Measurements from ENCODE around the gene URGCP. TPM values are rescaled to one million over a fixed set of nuclear protein-coding genes. Genes with fewer than 3 reads are reported as not detected.

Gene URGCP
- total RNA-seq, 4 donors from 2014 or later = 33.4 to 47.9 (median 39.2) TPM

GRCh38 chr7:43884209-43884608 lies 22.2 kb downstream of the URGCP start:
- 58 to 83% methylated on average over 2 to 3 of the region's 4 CpGs for WGBS, 2 donors (ENCODE audit: low coverage in 1 of 2)
- peaks cover 0 to 75% of the 10 kb centered on the region in 2 donors for H3K36me3 ChIP-seq
- H3K27ac ChIP-seq = no peak overlapping the region
- H3K9me3 ChIP-seq = no peaks in the 10 kb centered on the region
- H3K4me3 ChIP-seq = no peak overlapping the region
- H3K27me3 ChIP-seq = no peaks in the 10 kb centered on the region
- H3K4me1 ChIP-seq = peaks cover 0 to 15% (median under 1%) of the 10 kb centered on the region in 3 donors
- no peak for TF ChIP-seq CTCF (IDR thresholded peaks at IDR 0.05)
- TF ChIP-seq POLR2AphosphoS5 (IDR thresholded peaks at IDR 0.05) = no peak
- TF ChIP-seq POLR2A (IDR thresholded peaks at IDR 0.05) = no peak
- no peak for TF ChIP-seq EP300 (IDR thresholded peaks at IDR 0.05)
- ATAC-seq = no peak

GRCh38 chr7:43880596-43880995 lies 25.8 kb downstream of the URGCP start:
- TF ChIP-seq EP300 (IDR thresholded peaks at IDR 0.05) (no peak), CTCF (IDR thresholded peaks at IDR 0.05) (no peak), POLR2A (IDR thresholded peaks at IDR 0.05) (no peak), POLR2AphosphoS5 (IDR thresholded peaks at IDR 0.05) (no peak)
- ATAC-seq = no peak
- Histone ChIP-seq H3K27ac (no peak overlapping the region), H3K9me3 (no peaks in the 10 kb centered on the region), H3K36me3 (peaks cover 0 to 93% of the 10 kb centered on the region in 2 donors), H3K4me3 (no peak overlapping the region), H3K4me1 (peaks cover 0 to 11% (median 0%) of the 10 kb centered on the region in 3 donors), H3K27me3 (no peaks in the 10 kb centered on the region)
- WGBS, 2 donors (ENCODE audit: low coverage in 1 of 2) = 28 to 50% methylated on average over 1 to 3 of the region's 5 CpGs

GRCh38 chr7:43879477-43879876 lies 26.9 kb downstream of the URGCP start:
- ATAC-seq = no peak
- peak overlapping the region in 2 of 4 donors; percentile 12 to 13 for H3K27ac ChIP-seq
- H3K36me3 ChIP-seq = peaks cover 0 to 93% of the 10 kb centered on the region in 2 donors
- H3K27me3 ChIP-seq = no peaks in the 10 kb centered on the region
- H3K4me3 ChIP-seq = no peak overlapping the region
- 24 to 31% methylated on average over 2 of the region's 2 CpGs for WGBS, 2 donors (ENCODE audit: low coverage in 1 of 2)
- TF ChIP-seq EP300 (IDR thresholded peaks at IDR 0.05) (no peak), POLR2AphosphoS5 (IDR thresholded peaks at IDR 0.05) (no peak), CTCF (IDR thresholded peaks at IDR 0.05) (no peak), POLR2A (IDR thresholded peaks at IDR 0.05) (no peak)
- peaks cover 0 to 11% (median 0%) of the 10 kb centered on the region in 3 donors for H3K4me1 ChIP-seq
- H3K9me3 ChIP-seq = no peaks in the 10 kb centered on the region

- TF ChIP-seq POLR2A (IDR thresholded peaks at IDR 0.05) (no peak), EP300 (IDR thresholded peaks at IDR 0.05) (no peak)
Measured at GRCh38 chr7:43878867-43879266, 27.5 kb downstream of the URGCP start.

GRCh38 chr7:43877968-43878864 lies 28.2 kb downstream of the URGCP start:
- Histone ChIP-seq H3K4me3 (no peak overlapping the region), H3K27me3 (no peaks in the 10 kb centered on the region), H3K4me1 (peaks cover 0 to 20% (median 1%) of the 10 kb centered on the region in 3 donors), H3K36me3 (peaks cover 0 to 87% of the 10 kb centered on the region in 2 donors), H3K9me3 (no peaks in the 10 kb centered on the region), H3K27ac (peak overlapping the region in 2 of 4 donors; percentile 13 to 38)
- TF ChIP-seq CTCF (IDR thresholded peaks at IDR 0.05) (no peak), POLR2A (IDR thresholded peaks at IDR 0.05) (no peak), EP300 (IDR thresholded peaks at IDR 0.05) (no peak), POLR2AphosphoS5 (IDR thresholded peaks at IDR 0.05) (no peak)
- ATAC-seq = no peak
- 87 to 93% methylated on average over 6 to 19 of the region's 38 CpGs for WGBS, 2 donors (ENCODE audit: low coverage in 1 of 2)

More at GRCh38 chr7:43878867-43879266, 27.5 kb downstream of the URGCP start:
- Histone ChIP-seq H3K4me1 (peaks cover 0 to 14% (median 0%) of the 10 kb centered on the region in 3 donors), H3K27ac (peak overlapping the region in 2 of 4 donors; percentile 13 to 38), H3K9me3 (no peaks in the 10 kb centered on the region), H3K27me3 (no peaks in the 10 kb centered on the region), H3K36me3 (peaks cover 0 to 93% of the 10 kb centered on the region in 2 donors), H3K4me3 (no peak overlapping the region)
- ATAC-seq = no peak
- no CpG with 5 or more reads among the region's 5 CpGs for WGBS, 2 donors (ENCODE audit: low coverage in 1 of 2)
